ENCODE results near the gene KIFC3.
"Not testable (repeated sequence)": the region's sequence is repeated elsewhere in the genome, so short reads cannot be mapped to it uniquely, and the experiment has no call there.

KIFC3 gene

GRCh38 chr16:57755061-57755684 is 47.1 kb downstream of the KIFC3 start:
- DNase-seq, result no peak

DNA sequence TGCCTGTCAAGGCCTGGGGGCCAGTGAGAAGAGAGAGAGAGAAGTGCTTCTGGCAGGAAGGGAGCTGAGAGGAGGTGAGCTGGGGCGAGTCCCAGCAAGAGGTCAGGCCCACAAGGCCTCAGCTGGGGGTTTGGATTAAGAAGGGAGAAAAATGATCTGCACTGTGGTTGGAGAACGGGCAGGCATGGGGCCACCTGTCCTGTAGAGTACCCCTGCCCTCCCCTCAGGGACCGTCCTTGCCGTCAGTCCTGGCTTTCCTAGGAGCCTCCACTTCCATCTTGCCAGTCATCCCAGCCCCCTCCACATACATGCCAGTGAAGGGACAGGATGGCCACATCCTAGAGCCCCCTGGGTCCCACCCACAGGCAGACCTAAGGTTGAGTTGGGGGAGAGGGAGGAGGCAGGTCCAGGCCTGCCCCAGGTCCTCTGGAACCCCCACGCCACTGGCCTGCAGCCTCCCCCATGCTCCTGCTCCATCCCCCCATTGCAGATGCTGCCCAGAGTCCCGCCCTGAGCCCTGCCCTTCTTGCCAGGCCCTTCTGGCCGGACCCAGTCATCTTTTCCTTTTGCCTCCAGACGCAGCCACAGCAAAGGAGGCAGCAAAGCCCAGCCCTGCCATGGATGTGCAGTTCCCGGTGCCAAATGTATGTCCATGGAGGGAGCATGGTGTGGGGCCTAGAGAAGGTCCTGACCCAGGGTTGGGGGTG is 47.8 kb downstream of the KIFC3 start:
- no peak for DNase-seq

GRCh38 chr16:57753448-57754353 is 48.6 kb downstream of the KIFC3 start:
- DNase-seq, result no peak

DNA sequence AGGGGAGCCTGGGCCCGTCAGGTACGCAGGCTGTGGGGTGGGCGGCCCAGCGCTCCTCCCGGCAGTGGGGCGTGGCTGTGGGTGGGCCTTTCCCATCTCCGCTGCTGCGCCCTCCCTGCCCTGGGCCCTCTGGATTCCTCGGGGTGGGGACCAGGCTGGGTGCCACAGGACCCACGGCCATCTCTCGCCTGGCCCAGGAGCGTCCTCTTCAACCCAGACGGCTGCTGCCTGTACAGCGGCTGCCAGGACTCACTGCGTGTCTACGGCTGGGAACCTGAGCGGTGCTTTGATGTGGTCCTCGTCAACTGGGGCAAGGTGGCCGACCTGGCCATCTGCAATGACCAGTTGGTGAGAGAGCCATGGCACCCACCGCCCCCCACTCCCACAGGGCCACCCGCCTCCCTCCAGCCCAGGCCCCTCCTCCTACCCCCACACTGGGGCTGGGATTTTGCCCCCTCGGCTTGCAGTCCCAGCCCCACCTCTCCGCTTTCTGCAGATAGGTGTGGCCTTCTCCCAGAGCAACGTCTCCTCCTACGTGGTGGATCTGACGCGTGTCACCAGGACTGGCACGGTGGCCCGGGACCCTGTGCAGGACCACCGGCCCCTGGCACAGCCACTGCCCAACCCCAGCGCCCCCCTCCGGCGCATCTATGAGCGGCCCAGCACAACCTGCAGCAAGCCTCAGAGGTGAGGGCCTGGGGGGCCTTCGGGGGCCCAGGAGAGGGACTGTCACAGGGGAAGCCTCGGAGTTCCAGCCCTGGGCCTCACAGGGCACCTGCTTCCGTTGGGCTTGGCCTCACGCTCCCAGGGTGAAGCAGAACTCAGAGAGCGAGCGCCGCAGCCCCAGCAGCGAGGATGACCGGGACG is 49.5 kb downstream of the KIFC3 start:
- DNase-seq, result no peak

- no peak for DNase-seq
Measured at GRCh38 chr16:57752203-57752580, 50.1 kb downstream of the KIFC3 start.

DNA sequence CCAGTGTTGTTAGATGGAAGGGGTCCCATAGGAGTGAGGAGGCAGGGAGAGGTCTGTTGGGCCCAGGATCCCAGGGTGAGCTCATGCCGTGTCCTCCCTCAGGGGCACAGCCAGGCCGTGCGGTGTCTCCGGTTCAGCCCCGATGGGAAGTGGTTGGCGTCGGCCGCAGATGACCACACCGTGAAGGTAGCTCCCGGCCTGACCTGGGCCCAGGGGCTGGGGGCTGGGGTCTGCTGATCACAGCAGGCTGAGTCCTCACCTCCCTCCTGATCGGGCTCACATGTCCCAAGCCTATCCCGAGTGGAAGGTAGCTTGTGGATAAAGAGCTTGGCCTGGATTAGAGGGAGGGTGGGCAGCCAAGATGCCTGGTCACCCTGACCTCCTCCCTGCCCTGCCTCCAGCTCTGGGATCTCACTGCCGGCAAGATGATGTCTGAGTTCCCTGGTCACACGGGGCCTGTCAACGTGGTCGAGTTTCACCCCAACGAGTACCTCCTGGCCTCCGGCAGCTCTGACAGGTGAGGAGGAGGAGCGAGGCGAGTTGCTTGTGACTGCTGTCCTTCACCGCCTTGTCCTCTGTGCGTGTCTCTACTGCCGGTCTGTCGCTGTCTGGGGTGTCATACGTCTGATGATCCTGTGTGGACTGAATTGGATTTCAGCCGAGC is 50.6 kb downstream of the KIFC3 start:
- no peak for DNase-seq

DNA sequence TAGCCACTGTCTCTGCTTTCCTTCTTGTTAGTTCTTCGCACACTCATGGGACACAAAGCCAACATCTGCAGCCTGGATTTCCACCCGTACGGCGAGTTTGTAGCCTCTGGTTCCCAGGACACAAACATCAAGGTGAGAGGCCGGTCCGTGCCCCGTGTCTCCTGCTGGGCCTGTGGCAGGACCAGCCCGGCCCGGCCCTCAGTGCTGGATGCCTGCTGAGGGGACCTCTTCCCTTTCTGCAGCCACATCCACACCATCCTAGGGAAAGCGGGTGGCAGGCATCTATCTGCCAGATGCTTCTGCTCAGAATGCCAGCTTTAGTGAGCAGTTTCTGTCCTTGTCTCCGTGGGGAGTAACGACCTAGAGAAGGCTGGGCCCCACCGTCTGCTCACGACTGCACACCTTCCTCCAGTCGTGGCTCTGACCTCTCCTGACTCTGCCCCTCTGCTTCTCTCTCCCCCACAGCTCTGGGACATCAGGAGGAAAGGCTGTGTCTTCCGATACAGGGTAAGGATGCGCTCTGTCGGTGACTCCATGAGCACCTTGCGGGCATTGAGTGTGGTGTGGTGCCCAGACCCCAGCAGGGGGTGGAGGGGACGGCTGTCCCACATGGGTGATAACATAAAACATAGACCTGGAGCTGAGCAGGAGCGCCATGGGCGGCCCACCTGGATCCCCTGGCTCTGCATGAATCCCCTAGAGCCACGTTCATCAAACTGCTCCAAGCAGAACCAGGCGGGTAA is 51.3 kb downstream of the KIFC3 start:
- DNase-seq, result no peak

GRCh38 chr16:57749856-57750452 is 52.3 kb downstream of the KIFC3 start:
- no peak for DNase-seq

- DNase-seq, result no peak
Measured at GRCh38 chr16:57749101-57749692, 53.1 kb downstream of the KIFC3 start.

DNA sequence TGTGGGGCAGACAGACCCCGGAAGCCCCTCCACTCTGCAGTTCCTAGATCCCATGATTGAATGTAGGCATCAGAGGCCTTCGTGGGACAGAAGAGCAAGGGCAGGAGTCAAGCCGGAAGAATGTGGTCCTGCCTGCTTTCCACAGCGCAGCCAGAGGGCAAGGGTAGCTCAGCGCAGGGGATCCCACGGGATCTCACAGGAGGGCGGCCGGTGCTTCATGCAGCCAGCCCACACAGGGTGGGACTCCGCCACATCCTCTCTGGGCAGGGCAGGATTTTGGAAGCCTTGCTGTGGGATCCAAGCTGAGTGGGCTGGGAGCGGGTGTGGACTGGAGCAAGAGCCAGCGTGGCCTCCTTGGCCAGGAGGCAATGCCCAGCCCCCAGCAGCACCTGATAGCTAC is 53.7 kb downstream of the KIFC3 start:
- DNase-seq, result no peak

DNA sequence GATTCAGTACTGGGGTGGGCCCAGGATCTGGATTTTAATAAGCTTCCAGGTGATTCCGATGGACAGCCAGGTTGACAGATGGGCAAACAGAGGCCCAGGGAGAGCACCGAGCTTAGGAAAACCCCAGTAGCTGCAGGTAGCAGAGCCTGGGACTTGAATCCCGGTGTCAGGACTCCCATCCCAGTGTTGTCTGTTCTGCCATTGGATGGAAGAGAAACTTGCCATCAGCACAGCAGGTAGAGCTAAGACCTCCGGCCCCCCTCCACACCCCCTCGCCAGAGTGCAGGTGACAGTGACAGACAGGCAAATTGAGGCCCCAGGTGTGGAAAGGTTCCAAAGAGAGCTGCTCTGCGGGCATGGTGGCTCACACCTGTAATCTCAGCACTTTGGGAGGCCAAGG is 54.3 kb downstream of the KIFC3 start:
- DNase-seq, result no peak

GRCh38 chr16:57747496-57747895 is 54.8 kb downstream of the KIFC3 start:
- no peak for DNase-seq

GRCh38 chr16:57747091-57747490 is 55.2 kb downstream of the KIFC3 start:
- no peak for DNase-seq

- not testable (repeated sequence) for DNase-seq
Measured at GRCh38 chr16:57746316-57746715, 56.0 kb downstream of the KIFC3 start.

- DNase-seq, result no peak
Measured at GRCh38 chr16:57745768-57746167, 56.5 kb downstream of the KIFC3 start.

DNA sequence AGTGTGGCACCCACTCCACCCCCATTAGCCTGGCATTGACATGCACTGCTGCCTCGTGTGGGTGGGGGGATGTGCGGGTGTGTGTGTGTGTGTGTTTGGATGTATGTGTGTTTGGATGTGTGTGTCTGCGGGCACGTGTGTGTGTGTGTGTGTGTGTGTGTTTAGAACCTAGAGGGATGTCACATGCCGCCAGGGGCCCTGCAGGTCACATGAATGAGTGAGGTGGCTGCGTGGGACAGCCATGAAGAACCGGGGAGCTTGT is 57.7 kb downstream of the KIFC3 start:
- no peak for DNase-seq

DNA sequence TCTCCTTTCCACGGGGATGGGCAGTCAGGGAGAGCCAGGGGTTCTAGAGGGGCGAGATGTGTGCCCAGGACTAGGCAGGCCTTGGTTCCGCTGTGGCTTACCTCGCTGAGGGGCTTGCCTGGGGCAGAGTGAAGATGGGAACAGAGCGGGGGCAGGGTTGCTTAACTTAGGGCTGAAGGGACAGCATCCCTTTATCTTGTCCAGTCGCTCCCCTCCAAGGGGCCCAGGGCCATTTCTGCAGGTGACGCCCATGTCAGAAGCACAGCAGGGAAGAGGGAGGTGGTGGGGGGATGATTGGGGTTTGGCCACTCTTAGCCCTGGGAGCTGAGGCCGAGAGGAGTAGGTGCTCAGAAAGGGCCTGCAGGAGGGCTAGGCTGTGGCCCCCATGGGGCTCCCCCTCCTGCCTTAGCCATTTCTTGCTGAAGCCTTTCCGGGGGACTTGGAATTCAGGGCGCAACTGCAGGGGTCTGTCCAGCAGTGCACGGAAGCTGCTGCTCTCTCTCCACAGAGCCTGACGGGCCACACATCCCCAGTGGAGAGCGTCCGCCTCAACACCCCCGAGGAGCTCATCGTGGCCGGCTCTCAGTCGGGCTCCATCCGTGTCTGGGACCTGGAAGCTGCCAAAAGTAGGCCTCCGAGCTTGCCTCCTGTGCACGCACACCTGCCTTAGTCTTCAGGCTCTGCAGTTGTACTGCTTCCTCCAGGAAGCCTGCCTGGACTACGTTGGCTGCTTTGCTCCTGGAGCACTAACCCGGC is 58.2 kb downstream of the KIFC3 start:
- no peak for DNase-seq

- DNase-seq, result no peak
Measured at GRCh38 chr16:57743458-57743857, 58.8 kb downstream of the KIFC3 start.

GRCh38 chr16:57742543-57742942 is 59.7 kb downstream of the KIFC3 start:
- no peak for DNase-seq
